Activated gamma-delta T cell treated with Interleukin-2 at 50 U/mL for 16 hours (primary cell): ENCODE measurements around the gene GPRIN2.

Source experiments
- DNase-seq: peaks from one replicate; pipeline ENCODE4 v3.0.0-alpha.2; 2020

Gene GPRIN2

DNA sequence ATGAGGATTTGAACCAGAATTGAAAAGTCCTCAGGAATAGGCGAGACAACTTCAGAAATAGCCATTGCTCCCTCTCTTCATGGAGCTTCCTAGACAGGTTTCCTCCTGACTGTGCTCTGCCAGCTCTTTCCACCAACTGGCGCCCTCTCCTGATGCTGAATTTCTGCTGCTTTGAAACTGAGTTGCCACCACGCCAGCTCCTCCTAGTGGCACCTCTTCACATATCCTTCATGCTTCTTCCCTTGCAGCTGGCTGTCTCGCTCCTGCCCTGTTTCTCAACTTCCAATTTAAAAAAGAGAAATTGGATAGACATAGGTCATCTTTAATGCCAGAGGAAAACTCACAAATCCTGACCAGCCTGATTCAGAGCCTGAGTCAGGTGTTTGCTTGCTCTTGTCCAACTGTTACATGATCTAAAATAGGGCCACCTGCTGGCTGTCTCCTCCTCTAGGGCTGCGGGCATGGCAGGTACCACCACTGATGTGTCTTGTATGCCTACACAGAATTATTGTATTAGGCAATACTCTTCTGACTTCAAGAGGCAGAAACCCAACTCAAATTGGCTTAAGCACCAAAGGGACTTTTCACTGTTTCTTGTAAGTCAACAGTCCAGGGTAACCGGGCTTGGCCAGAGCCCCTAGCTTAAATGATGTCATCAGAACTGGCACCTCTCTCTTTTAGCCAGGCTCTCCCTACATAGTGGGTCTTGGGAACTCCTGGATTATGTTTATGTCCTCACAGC, 9.3 kb upstream of the GPRIN2 start:
- peak; percentile 34 for DNase-seq

DNA sequence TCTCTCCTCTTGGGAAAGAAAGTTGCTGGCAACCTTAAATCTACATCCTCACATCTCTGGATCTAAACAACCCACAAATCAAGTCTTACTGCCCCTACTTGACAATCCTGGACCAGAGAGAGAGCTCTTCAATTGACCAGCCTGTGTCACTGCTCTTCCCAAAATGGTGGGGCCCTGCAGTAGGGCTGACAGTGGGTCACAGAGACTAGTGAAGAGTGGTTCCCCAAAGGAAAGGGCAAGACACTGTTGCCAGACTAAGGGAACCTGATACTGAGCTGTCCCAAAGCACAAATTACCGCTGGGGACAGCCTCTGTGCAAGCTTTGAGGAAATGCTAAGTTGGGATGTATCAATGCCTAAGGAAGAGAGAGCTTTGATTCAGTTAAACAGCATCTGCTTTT, 4.5 kb upstream of the GPRIN2 start:
- no peak for DNase-seq

DNA sequence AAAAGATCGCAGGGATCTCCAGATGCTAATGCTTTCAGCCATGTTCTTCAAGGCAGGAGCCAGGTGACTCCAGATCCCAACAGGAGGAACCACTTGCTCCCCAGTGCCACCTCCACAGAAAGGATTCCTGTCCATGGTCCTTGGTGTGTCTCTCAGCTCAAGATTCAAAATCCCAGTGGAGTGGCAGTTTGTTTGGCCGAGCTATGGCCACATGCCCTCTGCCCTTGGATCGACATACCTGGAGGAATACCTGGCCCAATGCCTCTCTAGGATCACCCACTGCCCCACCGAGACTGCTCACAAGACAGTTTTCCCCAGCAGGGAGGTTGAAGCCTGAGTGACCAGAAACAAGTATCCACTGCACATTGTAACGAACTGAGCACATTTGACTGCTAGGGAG, 3.9 kb upstream of the GPRIN2 start:
- peak; percentile 2 for DNase-seq

DNA sequence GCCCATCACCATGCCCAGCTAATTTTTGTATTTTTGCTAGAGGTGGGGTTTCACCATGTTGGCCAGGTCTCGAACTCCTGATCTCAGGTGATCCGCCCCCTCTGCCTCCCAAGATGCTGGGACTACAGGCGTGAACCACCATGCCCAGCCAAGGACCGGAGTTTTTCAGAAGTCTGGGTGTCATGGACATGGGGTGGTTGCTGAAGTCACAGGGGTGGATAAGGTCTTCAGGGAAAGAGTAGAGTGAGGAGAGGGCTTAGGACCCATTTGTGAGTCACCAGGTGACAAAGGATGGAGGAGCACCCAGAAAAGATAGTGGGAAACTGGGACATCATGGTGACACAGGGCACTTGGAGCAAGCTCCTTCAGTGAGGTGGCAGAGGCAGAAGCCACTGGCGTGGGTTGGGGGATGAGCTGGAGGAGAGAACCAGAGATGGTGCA, 2.8 kb upstream of the GPRIN2 start:
- DNase-seq, result no peak

DNA sequence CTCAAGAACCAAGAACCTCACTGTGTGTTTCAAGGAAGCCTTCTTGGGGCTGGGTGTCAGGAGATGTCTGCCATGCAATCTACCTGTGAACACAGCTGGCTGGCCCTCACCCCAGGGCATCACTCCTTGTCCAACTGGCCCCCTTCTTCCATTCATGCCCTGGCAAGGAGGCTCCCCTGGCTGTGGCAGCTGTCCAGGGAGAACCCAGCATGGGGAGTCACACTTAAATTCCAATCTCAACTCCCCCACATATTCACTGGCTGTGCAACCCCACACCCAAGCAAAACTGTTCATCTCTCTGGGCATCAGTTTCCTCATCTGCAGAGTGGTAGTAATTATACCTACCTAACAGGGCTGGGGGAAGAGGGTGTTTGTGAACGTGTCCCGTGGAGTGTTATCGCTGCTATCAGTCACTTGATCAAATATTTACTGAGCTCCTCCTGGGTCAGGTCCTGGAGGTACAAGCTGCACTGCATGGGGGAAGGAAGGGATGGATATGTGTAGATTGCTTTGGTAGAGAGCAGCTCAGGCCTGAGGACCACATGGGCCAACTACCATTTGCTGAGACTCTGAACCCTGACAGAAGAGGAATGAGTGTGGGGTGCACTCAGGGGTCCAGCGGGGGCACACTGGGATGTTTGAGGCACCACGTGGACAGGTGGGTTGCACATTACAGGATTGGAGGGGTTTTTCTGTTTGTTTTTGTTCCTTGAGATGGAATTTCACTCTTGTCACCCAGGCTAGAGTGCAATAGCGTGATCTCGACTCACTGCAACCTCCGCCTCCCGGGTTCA, 2.1 kb upstream of the GPRIN2 start:
- DNase-seq, result peak; percentile 3

DNA sequence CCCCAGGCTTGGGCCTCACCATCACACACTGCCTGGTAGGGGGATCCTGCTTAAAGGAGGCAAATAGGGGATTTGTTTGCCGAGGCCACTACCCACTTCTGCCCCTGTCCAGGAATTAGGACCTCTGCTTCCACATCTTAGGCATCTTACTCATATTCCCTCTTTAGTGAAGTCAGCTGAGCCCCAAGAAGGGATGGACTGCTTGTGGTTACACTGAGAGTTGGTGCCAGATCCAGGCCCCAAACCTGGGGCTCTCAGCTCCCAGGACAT, 1.6 kb upstream of the GPRIN2 start:
- DNase-seq, result no peak

DNA sequence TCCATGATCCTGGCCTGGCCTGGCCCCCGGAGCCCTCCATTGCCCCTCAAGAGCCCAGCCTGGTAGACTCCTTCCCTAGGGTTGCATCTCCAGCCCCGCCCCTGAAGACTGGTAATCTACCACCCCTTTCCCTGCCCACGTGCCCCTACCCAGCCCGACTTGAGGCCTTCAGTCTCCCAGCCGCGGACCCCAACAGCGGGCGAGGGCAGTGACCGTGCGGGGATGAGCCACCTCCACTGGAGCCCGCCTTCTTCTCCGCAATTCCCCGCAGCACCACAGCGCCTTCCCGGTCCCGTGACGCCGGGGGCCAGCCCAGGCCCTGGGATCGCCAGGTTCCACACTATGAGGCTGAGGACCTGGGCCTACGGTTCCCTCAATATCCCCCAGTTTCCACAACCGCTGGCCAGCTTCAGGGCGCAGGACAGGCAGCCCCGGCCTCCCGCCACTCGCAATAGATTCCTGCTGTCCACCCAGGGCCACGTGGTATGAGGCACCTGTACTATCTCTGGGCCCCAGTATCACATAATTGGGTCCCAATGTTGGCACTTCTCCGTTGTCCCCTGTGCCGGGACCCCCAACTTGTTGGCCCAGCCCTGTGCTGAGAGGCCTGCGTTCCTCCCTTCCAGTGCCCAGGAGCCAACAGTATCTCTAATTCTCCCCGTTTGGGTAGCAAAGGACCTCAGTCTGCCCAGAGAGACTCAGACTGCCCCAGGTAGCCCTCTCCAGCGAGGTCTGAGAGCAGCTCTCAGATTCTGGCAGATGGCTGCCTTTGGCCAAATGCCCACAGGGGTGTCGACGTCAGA, 1.1 kb upstream of the GPRIN2 start:
- peak; percentile 10 for DNase-seq

DNA sequence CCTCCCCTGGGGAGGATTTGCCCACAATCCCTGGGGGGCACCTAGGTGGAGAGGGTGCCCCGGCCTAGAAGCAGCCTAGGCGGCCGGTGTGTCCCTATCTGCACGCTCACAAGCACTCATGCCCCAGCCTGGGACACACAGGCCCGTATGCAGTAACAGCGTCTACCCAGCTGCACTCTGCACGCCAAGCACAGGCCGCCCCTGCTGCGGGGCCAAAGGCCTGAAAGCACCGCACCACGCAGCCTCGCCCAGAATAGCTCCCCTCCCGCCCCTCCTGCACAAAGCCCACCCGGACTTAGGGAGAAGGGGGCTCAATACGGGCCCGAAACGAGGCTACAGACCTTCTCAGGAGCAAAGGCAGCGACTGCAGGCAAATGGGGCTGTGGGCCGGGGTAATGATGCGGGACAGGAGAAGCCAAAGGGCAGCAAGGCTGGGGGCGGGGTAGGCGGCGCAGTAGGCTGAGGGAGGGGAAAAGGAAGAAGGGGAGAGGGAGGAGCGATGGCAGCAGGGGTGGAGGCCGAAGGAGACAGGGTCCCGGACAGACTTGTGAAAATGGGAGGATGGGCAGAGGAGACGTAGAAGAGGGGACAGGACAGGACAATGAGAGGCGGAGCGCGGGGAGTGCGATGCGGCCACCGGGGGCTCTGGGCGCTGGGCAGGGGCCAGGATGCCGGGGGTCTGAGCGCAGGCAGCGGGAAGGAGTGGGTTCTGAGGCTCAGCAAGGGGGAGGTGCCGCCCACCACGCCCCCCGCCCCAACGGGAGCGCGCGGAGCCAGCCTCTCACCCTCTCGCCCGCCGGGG, 544 bp downstream of the GPRIN2 start:
- peak; percentile 4 for DNase-seq

DNA sequence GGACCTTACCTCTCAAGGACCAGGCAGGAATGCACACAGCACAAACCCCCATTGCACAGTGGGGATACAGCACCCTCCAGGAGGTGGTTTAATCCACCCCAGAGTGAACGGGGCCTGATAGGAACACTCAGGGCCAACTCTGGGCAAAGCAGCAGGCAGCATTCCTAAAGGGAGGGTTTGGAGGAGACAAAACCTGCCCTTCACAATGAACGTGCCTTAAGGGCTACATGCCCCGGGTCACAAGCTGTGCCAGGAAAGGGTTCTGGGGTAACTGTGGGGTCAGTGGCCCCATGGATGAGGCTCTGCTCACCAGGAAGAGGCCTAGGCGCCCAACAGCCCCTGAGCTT, 1.1 kb downstream of the GPRIN2 start:
- DNase-seq, result no peak

DNA sequence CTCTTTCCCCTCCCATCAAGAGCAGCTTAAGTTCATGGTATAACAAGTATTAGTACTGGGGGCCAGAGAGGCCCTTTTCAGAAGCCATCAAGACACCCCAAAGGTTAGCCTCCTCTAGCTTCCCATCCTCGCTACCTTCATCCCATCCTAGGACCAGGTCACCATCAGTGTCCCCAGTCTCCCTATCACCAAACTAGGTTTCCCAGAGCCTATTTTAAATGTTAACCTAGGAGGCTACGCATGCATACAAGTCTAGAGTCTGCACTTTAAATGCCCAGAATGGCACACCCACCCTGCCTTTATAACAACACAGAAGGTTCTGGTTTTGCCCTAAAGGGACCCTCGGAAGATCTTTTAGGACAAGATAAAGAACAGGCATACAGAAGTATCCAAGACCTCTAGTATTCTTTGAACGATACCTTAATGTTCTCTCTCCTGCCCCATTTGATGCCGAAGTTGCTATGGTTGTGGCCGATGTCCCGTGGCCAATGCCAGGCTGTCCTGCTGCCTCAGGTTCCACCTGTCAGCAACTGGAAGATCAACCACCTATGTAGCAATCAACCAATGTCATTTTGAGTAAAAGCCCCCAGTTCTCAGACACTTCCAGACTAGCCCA, 2.2 kb downstream of the GPRIN2 start:
- DNase-seq, result peak; percentile 3

DNA sequence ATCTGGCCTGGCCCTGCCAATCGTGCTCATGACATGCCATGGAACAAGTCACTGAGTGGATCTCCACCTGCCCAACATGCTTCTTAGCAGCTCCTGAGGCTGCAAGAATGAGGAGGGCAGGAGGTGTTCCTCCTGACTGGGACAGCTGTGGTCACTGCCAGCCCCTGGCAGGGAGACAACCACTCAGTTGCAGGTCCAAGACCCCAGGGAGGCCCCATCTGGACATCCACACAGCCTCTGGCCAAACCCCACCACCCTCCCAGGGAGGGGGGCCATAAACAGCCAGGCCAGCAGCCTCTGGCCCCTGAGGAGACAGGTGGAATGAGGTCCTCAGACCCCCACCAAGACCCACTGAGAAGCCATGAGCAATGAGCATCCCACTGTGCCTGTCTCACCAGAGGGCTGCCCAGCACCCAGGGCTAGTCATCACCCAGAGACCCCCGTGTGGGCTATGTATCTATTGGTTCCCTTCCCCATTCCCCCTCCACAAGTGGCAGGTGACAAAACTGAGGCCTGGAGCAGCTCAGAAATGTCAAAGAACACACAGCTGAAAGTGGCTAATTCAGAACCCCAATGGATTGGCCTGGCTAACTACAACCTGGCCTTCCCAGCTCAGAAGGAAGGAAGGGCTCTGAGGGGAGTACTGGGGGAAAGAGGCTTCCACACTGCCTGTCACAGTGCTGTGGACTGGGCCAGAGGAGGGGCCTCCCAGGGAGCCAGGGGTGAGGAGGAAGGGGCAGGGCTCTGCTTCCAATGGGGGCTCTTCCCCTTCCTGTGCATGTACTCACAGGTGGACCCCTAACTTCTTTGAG, 3.0 kb downstream of the GPRIN2 start:
- peak; percentile 2 for DNase-seq

DNA sequence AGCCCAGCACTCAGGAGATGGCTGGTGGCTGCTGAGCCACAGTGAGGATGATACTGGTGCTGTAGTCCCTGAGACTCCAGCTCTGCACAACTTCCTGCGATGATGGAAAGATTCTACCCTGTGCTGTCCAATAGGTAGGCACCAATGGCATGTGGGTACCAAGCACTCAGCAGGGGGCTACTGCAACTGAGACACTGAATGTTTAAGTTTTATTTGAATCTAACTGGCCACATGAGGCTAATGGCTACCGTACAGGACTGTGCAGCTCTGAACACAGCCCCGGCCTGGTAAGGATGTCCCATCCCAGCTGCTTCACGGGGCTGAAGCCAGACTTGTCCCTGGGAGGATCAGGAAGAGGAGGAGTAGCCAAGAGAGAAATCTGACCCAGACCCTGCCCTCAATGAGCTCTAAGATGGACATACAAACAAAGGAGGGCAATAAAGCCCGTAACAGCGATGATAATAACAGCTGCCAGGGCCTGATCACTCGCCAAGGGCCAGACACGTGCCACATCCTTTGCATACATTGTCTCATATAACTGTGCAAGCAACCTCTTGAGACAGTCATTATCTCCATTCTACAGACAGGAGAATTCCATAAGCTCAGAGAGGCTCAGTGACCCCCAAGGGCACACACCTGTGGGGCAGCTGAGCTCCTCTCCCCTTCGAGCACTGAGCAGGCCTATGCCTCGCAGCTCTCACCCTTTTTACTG, 3.8 kb downstream of the GPRIN2 start:
- peak; percentile 2 for DNase-seq

DNA sequence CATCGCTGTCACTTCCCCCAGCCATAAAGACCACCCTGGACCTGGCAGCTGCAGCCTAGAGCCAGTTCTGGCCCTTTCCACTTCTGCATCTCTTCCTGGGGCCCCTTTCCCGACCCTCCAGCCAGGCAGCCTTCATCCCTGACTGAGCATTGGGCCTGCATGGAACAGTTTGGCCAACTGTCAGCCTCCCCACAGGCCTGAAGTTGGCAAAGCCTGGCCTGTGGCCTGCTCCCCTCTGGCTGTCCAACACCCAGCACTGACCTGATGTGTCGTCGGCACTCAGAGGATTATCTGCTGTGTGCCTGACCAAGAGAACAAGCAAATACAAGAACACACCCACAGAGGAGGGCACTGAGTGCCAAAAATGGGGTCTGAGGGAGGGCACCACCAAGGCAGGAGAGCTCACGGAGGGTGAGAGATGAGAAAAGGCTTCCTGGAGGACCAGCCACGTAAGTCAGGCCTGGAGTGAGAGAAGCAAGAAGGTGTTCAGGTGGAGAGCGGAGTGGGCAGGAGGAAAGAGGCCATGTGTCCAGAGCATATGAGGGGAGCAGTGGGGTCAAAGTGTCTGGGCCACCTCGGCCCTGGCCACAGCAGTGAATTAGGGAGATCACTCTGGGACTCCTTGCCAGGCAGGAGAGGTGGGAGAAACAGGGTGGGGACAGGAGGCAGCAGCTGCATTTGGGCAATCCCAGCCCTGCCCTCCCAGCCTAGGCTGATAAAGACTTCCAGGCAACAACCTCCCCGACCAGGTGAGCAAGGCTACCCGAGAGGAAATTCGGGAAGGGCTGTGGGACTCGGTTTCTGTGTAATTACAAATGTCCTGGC, 4.5 kb downstream of the GPRIN2 start:
- DNase-seq, result peak; percentile 3

DNA sequence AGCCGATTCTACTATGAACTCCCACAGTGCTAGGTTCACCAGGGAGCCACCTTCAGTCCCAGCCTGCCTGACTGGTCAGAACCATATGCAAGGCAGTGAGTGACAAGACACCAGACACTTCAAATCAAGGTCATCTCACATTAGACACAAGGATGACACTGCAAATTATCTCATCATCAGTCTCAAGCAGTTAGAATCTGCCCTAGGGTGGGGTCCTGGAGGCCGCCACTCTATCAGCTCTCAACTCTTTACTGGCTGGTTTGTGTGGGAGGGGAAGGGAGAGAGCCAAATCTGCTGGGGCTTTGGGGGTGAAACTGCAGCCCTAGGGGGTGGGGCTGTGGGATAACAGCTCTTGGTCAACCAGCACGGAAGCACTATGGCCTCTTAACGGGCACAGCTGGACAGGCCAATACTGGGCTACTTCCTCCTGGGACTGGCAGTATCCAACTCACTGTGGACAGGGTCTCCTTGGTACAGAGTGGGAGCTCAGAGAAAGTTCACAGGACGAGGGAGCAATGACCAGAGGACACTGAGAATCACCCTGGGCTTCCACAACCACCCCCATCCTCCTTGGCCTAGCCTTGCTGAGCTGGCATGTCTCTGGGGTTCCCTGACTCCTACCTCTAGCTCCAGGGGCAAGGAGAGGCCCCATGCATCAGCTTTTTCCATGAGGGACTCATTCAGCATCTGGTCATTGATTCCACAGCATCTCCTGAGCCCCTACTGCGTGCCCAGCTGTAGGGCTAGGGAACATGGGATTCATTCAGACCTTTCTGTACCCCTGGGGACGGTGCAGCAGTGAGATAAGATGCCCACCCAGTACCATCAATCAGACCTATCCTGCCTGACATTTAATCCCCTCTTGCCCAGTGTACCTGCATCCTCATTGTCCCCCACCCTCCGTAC, 5.4 kb downstream of the GPRIN2 start:
- DNase-seq, result peak; percentile 3

DNA sequence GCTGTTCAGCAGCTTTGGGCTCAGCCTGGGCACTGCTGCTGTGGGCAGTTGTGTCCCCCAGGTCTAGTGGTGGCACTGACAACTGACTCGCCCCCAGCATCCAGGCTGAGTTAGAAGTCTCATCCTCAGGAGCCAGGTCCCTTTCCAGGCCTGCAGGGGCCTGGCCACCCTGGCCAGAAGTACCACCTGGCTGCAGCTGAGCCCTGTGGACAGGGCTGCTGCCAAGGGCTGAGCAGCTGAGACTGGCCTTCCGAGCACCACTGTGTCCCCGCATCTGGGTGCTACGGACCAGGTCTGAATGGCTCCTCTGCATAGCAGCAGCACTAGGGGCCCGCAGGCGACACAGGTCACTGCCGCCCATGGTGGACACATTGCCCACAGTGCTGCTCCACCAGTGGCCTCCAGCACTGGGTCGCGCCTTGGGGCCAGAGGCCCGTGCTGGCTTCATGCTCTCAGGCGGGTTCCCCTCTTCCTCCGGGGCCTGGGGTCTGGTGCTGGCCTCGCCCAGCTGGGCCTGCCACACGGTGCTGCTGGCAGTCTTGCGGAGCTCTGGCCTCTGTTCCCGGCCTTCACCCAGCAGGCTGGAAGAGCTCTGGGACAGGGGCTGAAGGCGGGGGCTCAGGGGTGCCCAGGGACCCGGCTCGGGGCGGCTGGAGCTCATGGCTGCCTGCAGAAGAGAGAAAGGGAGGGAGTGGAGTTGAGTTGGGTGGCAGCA, 6.2 kb downstream of the GPRIN2 start:
- DNase-seq, result peak; percentile 4

DNA sequence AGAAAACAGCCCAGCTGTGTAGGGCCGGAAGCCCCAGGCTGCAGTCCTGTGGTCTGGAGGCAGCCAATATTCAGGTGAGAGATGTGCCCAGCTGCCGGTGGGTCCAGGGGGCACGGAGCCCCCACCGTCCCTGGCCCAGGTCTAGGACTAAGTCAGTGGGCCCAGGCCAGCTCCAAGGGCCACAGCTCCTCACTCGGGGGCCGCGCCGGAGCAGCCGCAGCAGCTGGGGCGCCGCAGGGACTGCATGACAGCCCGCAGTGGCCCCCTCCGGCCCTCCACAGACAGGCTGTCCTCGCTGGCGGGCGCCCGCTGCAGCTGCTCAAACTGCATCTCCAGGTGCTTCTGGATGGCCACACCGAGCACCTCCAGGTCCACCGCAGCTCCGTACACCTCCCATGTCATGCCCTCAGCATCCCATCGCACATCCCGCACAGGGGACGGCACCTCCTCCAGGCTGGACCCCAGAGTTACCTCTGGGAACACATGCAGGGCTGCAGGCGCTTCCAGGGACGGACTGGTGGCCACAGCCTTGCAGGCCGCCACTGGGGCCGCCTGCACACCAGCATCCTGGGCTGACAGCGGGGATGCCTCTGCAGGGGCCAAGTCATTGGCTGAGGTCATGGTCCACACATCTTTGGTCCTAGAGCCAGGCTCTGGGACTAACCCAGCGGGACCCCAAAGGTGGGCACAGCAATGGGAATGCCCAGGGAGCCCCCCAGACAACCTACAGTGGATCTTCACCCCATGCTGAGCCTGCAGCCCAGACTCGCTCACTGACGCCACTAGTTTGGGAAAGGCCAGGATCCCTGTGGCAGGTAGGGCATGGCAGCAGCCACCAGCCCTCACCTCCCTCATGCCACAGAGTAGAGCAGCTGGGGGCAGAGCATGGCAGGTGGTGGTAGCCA, 7.0 kb downstream of the GPRIN2 start:
- peak; percentile 3 for DNase-seq

DNA sequence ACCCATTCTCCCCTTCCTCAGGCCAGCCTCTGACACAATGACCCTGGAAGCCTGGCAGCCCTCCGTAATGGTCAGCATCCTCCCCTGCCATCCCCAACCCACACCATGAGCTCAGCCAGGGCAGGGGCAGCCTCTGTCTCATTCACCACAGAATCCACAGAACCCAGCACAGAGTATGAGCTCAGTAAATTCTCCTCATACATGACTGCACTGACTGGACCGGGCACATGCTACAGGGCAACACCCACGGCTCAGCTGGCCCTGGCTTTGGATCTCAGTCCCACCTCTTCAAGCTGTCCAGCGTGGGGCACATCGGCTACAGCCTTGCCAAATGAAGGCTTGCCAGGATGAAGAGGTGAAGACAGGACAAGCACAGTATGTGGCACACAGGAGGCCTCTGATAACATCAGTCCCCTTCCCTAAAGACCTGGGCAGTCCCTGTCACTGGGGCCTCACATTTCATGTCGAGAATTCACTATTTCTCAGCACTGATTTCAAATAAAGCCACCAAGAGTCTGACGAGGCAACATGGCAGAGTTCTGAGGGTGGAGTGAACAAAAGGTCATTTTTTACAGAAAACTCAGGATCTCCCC, 7.9 kb downstream of the GPRIN2 start:
- DNase-seq, result peak; percentile 2
